Sigmoid colon (tissue), 4 donors: ENCODE data around the gene TMEM44.

Experiments
- POLR2A ChIP-seq, 2 donors: fragments of 450-650 bp; IDR thresholded peaks; one replicate each; pipeline ENCODE4 v1.6.1; 2016; ENCODE audit warnings: antibody characterized with exemption in 2 of 2, mild to moderate bottlenecking in 2 of 2, moderate library complexity in 2 of 2
- POLR2AphosphoS5 ChIP-seq, 4 donors: sonication (generic); formaldehyde crosslinking; IDR thresholded peaks; one replicate each; pipeline ENCODE4 v1.6.1; 2017; ENCODE audit warnings: antibody characterized with exemption in 4 of 4
- TF ChIP-seq, protein P1 (sequence below), 4 experiments: fragments of 450-650 bp in 3 of 4; fragments of 200-600 bp in 1 of 4; IDR thresholded peaks; one replicate each; pipeline ENCODE4 v1.5.1; 2016 to 2019; ENCODE audit warnings: antibody characterized with exemption in 4 of 4, mild to moderate bottlenecking in 3 of 4, moderate library complexity in 2 of 4

GRCh38 chr3:194604126-194604525 is 29.1 kb downstream of the TMEM44 start:
- TF ChIP-seq, protein P1, sequence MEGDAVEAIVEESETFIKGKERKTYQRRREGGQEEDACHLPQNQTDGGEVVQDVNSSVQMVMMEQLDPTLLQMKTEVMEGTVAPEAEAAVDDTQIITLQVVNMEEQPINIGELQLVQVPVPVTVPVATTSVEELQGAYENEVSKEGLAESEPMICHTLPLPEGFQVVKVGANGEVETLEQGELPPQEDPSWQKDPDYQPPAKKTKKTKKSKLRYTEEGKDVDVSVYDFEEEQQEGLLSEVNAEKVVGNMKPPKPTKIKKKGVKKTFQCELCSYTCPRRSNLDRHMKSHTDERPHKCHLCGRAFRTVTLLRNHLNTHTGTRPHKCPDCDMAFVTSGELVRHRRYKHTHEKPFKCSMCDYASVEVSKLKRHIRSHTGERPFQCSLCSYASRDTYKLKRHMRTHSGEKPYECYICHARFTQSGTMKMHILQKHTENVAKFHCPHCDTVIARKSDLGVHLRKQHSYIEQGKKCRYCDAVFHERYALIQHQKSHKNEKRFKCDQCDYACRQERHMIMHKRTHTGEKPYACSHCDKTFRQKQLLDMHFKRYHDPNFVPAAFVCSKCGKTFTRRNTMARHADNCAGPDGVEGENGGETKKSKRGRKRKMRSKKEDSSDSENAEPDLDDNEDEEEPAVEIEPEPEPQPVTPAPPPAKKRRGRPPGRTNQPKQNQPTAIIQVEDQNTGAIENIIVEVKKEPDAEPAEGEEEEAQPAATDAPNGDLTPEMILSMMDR (IDR thresholded peaks at IDR 0.05) = no peak
- TF ChIP-seq POLR2AphosphoS5 (IDR thresholded peaks at IDR 0.05) (no peak), POLR2A (IDR thresholded peaks at IDR 0.05) (no peak)
